Posterior vena cava (tissue), 2 donors: ENCODE measurements around the gene AFAP1. TPM values are rescaled to one million over a fixed set of nuclear protein-coding genes. Genes with fewer than 3 reads are reported as not detected.
A peak's percentile ranks its signal among the peaks of the same experiment; 100 is the strongest.

Experiments
- DNase-seq: peaks from one replicate; pipeline ENCODE4 v3.0.0-alpha.2; 2020; ENCODE audit warnings: low spot score
- intact Hi-C, 2 donors: fragments of 100-400 bp; cut with DNase I; formaldehyde crosslinking; loops; one replicate each; pipeline versions ENCODE4 v1.14.1 to v1.14.2; 2022 to 2023
- total RNA-seq, 2 donors: library from RNA; stranded (reverse); fragmentation: NEBNext Ultra II Directional; extraction: Animal tissue kit (Norgen Biotek cat#: 25700); gene quantifications; one replicate each; pipeline ENCODE4 v1.2.1, GENCODE V29; 2021
- donor health status: DM: yes; HTN: yes; CAD: no.
- donor health status: DM: yes; HTN: yes; CAD: no.

AFAP1 gene
- total RNA-seq, 2 donors from 2014 or later: 45.3 TPM

GRCh38 chr4:7804756-7805385, 134.8 kb downstream of the AFAP1 start:
- intact Hi-C loops: loop anchor here (2.0 to 10.0 kb wide), 4 partner anchors 43 to 777 kb away; partner anchors contain the start of gene GPR78 (in 1 of the 2)

GRCh38 chr4:7803992-7804755, 135.5 kb downstream of the AFAP1 start:
- peak; percentile 94 for DNase-seq
- intact Hi-C loops: loop anchor here (2.0 to 10.0 kb wide), 4 partner anchors 42 to 778 kb away; partner anchors contain the start of gene GPR78 (in 1 of the 2)

More at GRCh38 chr4:7804756-7805385, 134.8 kb downstream of the AFAP1 start:
- peak; percentile 53 for DNase-seq

GRCh38 chr4:7803371-7803770, 136.3 kb downstream of the AFAP1 start:
- intact Hi-C loops: loop anchor here (5.0 to 10.0 kb wide), 3 partner anchors 41 to 779 kb away; partner anchors contain the start of gene GPR78 (in 1 of the 2)
- peak; percentile 49 for DNase-seq

- peak; percentile 93 for DNase-seq
- intact Hi-C loops: loop anchor here (5.0 to 10.0 kb wide), 3 partner anchors 40 to 780 kb away; partner anchors contain the start of gene GPR78 (in 1 of the 2)
These were observed 137.5 kb downstream of the AFAP1 start for GRCh38 chr4:7802093-7802726.

GRCh38 chr4:7801641-7802040, 138.0 kb downstream of the AFAP1 start:
- no peak for DNase-seq
- intact Hi-C loops: loop anchor here (5.0 to 10.0 kb wide), 3 partner anchors 39 to 781 kb away; partner anchors contain the start of gene GPR78 (in 1 of the 2)

- intact Hi-C loops: loop anchor here (5.0 to 10.0 kb wide), 3 partner anchors 39 to 781 kb away; partner anchors contain the start of gene GPR78 (in 1 of the 2)
- peak; percentile 47 for DNase-seq
These were observed 138.7 kb downstream of the AFAP1 start for GRCh38 chr4:7801001-7801400.

- DNase-seq: peak; percentile 58
- intact Hi-C loops: loop anchor here (5.0 to 10.0 kb wide), 3 partner anchors 38 to 782 kb away; partner anchors contain the start of gene GPR78 (in 1 of the 2)
These were observed 139.3 kb downstream of the AFAP1 start for GRCh38 chr4:7800410-7800809.

GRCh38 chr4:7799736-7800135, 139.9 kb downstream of the AFAP1 start:
- intact Hi-C loops: loop anchor here (5.0 to 10.0 kb wide), 3 partner anchors 37 to 783 kb away; partner anchors contain the start of gene GPR78 (in 1 of the 2)
- peak; percentile 18 for DNase-seq

- intact Hi-C loops: no loop called here
- peak; percentile 62 for DNase-seq
These were observed 140.4 kb downstream of the AFAP1 start for GRCh38 chr4:7799306-7799705.

GRCh38 chr4:7798178-7798995, 141.3 kb downstream of the AFAP1 start:
- DNase-seq: peak; percentile 75
- intact Hi-C loops: no loop called here

- DNase-seq: peak; percentile 49
- intact Hi-C loops: no loop called here
These were observed 142.3 kb downstream of the AFAP1 start for GRCh38 chr4:7797330-7797729.

- DNase-seq: peak; percentile 42
- intact Hi-C loops: no loop called here
These were observed 143.7 kb downstream of the AFAP1 start for GRCh38 chr4:7795983-7796382.

- peak; percentile 46 for DNase-seq
- intact Hi-C loops: no loop called here
These were observed 146.5 kb downstream of the AFAP1 start for GRCh38 chr4:7793186-7793585.

- peak; percentile 36 for DNase-seq
- intact Hi-C loops: no loop called here
These were observed 147.0 kb downstream of the AFAP1 start for GRCh38 chr4:7792616-7793015.

- intact Hi-C loops: no loop called here
These were observed 148.7 kb downstream of the AFAP1 start for GRCh38 chr4:7790999-7791398.

GRCh38 chr4:7790023-7790422, 149.6 kb downstream of the AFAP1 start:
- DNase-seq: no peak
- intact Hi-C loops: no loop called here

More at GRCh38 chr4:7790999-7791398, 148.7 kb downstream of the AFAP1 start:
- no peak for DNase-seq

GRCh38 chr4:7788694-7789425, 150.8 kb downstream of the AFAP1 start:
- intact Hi-C loops: no loop called here
- DNase-seq: peak; percentile 62

- DNase-seq: peak; percentile 53
- intact Hi-C loops: no loop called here
These were observed 151.5 kb downstream of the AFAP1 start for GRCh38 chr4:7788193-7788592.
